T47D (cell line): ENCODE results near the gene DPP4.
A peak's percentile ranks its signal among the peaks of the same experiment; 100 is the strongest.
"Not testable (repeated sequence)": the region's sequence is repeated elsewhere in the genome, so short reads cannot be mapped to it uniquely, and the experiment has no call there.

Source experiments
- DNase-seq, 2 experiments: peaks; one replicate each; pipeline versions ENCODE4 v3.0.0 to v3.0.0-alpha.2; 2011 to 2012; ENCODE audit warnings: low read depth in 1 of 2, low spot score in 1 of 2
- JUND ChIP-seq: IDR thresholded peaks from 2 replicates; pipeline ENCODE4 v1.6.1; 2012; ENCODE audit warnings: low read depth
- in situ Hi-C: cut with HindIII; loops from 2 replicates; pipeline ENCODE4 v1.10.0; 2016; ENCODE audit warnings: low sequenced_read_pairs, low pct_unique_long_range_greater_than_20kb

Gene DPP4

DNA sequence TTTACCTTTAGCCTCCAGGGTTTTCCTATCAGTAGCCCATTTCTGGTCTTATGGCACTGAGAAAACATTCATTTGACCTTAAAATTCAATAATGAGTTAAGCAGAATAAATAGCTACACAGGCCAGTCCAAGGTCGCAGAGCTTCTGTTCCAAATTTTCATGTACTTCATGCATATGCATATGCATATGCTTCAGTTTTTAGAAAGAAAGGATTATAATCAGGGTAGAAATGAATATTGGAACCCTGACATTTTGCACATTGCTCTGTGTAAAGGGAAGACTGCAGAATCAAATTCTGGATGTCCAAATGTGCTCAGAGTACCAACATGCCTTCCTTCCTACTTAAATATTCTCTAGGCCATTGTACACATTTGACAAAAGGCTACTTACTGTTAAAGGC, 104.9 kb downstream of the DPP4 start:
- in situ Hi-C loops = no loop called here
- no peak for TF ChIP-seq JUND
- DNase-seq = no peak

DNA sequence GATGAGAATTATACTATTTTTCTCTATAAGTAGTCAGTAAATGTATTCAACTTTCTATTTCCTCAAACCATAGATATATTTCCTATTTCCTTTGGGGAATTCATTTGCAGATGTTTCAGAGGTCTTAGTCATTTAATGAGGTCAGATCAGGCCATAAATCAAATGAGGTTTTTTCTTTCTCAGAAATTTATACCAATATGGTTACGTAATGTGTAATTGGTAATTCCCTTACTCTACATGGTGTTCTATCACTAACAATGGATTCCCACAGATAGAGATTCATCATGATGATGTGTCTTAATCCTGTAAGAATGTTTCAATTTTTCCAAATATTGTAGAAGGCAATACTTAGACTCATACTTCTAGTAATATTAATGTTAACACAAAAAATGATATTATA, 108.0 kb downstream of the DPP4 start:
- in situ Hi-C loops = no loop called here
- TF ChIP-seq JUND = no peak
- DNase-seq = no peak

GRCh38 chr2:161964160-161964559, 109.9 kb downstream of the DPP4 start:
- TF ChIP-seq JUND = no peak
- DNase-seq = no peak
- in situ Hi-C loops = no loop called here

DNA sequence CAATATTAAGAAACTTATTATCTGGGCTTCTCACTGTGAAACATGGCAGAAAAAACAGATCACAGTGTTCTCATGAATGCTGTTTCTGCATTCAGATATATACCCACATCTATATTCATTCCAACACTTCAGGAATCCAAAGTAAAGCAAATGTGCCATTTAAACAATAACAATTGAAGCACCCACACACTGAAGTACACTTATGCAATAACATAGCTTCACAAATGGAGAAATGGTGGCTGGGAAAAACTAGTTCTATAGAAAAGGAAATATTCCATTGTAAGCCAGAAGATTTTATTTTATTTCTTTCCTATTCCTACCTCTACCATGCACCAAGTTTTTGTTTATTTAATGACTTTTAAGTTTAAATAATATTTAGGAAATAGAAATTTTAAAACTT, 111.9 kb downstream of the DPP4 start:
- in situ Hi-C loops = no loop called here
- DNase-seq = no peak
- TF ChIP-seq JUND = no peak

DNA sequence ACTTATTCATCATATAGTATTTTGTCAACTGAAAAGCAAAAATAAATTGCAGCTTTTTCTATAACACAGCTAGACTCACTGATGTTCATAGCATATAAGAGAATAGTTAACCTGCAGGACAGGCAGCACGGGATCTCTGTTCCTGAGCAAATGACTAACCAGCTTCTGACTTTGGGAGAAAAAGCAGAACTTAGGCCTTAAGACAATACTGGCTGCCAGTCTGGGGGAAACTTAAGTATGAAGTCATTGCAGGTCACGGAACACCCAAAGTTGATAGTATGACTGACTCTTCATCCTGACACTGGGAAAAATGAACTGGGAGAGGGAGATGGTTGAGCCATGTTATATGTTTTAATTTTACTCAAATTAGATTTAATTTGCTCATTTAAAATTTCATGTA, 113.0 kb downstream of the DPP4 start:
- in situ Hi-C loops = no loop called here
- no peak for TF ChIP-seq JUND
- DNase-seq = no peak

- DNase-seq = no peak
- in situ Hi-C loops = no loop called here
- TF ChIP-seq JUND = no peak
These were observed 117.3 kb downstream of the DPP4 start for GRCh38 chr2:161956738-161957137.

DNA sequence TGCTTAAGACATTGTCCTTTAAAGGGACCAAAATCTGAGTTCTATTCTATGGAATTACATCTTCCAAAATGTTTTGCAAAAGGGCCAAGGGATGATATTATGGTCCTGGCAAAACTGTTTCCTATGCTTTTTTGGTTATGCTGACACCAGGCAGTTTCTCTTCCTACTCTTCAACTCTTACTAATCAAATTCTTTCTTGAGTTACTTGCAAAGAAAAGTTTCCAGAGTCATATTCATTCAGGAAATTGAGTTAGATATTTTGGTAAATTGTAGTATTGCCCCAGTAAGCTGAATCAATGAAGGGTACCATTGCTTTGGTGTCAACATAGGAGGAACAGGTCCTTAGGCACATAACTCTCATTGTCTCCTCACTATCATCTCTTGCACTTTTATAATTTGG, 118.8 kb downstream of the DPP4 start:
- no peak for DNase-seq
- in situ Hi-C loops = no loop called here
- no peak for TF ChIP-seq JUND

DNA sequence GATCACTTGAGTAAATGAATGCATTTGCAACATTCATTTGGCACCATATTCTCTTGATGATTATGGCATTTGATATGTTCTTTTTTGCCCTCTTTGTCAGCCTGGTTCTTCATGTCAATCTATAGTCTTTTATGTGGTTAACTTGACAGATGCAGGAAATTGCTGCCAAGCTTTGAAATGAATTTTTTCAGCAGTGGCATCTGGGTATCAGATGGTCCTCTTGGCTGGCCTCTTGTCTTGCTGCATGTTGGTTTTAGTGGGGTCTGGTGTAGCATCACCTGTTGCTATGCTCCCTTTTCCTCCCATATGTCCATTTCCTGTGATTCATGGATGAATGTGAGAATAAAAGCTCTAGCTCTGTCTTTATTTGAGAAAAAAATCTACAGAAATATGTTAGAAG, 119.9 kb downstream of the DPP4 start:
- DNase-seq = no peak
- TF ChIP-seq JUND = no peak
- in situ Hi-C loops = no loop called here

GRCh38 chr2:161953367-161953766, 120.6 kb downstream of the DPP4 start:
- DNase-seq, in situ Hi-C loops: not testable (repeated sequence)

GRCh38 chr2:161952783-161953191, 121.2 kb downstream of the DPP4 start:
- no peak for DNase-seq
- in situ Hi-C loops = no loop called here
- TF ChIP-seq JUND = no peak

DNA sequence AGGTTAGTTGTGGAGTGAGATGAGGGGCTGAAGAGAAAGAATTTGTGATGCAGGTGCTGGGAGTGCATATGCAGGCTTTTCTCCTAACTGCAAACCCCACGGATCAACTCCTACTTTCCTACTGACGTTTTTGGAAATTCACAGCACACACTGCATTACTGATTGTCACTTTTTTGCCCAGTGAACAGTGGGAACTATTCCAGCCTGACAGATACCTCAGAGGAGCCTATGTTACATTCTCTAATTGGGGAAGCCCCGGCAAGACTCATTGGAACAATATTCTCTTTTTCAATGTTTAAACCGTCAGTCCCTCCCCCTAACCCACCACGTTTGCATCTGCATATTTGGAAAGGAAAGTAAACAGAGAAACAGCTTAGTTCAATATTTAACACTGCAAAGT, 126.2 kb downstream of the DPP4 start:
- no peak for TF ChIP-seq JUND
- no peak for DNase-seq
- in situ Hi-C loops = no loop called here

- no peak for DNase-seq
- no peak for TF ChIP-seq JUND
- in situ Hi-C loops = no loop called here
These were observed 126.6 kb downstream of the DPP4 start for GRCh38 chr2:161947406-161947805.

GRCh38 chr2:161946489-161947107, 127.4 kb downstream of the DPP4 start:
- TF ChIP-seq JUND = no peak
- peak in 1 of 2 experiments; percentile 38 for DNase-seq
- in situ Hi-C loops = no loop called here

GRCh38 chr2:161943011-161943410, 131.0 kb downstream of the DPP4 start:
- in situ Hi-C loops = no loop called here
- DNase-seq = no peak
- TF ChIP-seq JUND = no peak
